GM12874 (cell line): ENCODE measurements around the gene SSTR5.

Experiments used
- CTCF ChIP-seq: IDR thresholded peaks from 2 replicates; pipeline ENCODE4 v1.5.1; 2011; ENCODE audit warnings: low read depth, mild to moderate bottlenecking, control low read depth, low read length, moderate library complexity; ENCODE audit not compliant: insufficient read depth

Gene SSTR5

GRCh38 chr16:1073566-1074378 is 1.2 kb downstream of the SSTR5 start:
- no peak for TF ChIP-seq CTCF

GRCh38 chr16:1074379-1074649 is 1.8 kb downstream of the SSTR5 start:
- TF ChIP-seq CTCF, result no peak

GRCh38 chr16:1075546-1075945 is 3.0 kb downstream of the SSTR5 start:
- TF ChIP-seq CTCF, result no peak

- no peak for TF ChIP-seq CTCF
Measured at GRCh38 chr16:1076801-1077576, 4.4 kb downstream of the SSTR5 start.

GRCh38 chr16:1077877-1078578 is 5.5 kb downstream of the SSTR5 start:
- TF ChIP-seq CTCF, result no peak

GRCh38 chr16:1078579-1079021 is 6.1 kb downstream of the SSTR5 start:
- TF ChIP-seq CTCF, result no peak

- TF ChIP-seq CTCF, result no peak
Measured at GRCh38 chr16:1079341-1079740, 6.8 kb downstream of the SSTR5 start.
